ENCODE measurements around the gene TRPV6.

- TF ChIP-seq, protein P1, sequence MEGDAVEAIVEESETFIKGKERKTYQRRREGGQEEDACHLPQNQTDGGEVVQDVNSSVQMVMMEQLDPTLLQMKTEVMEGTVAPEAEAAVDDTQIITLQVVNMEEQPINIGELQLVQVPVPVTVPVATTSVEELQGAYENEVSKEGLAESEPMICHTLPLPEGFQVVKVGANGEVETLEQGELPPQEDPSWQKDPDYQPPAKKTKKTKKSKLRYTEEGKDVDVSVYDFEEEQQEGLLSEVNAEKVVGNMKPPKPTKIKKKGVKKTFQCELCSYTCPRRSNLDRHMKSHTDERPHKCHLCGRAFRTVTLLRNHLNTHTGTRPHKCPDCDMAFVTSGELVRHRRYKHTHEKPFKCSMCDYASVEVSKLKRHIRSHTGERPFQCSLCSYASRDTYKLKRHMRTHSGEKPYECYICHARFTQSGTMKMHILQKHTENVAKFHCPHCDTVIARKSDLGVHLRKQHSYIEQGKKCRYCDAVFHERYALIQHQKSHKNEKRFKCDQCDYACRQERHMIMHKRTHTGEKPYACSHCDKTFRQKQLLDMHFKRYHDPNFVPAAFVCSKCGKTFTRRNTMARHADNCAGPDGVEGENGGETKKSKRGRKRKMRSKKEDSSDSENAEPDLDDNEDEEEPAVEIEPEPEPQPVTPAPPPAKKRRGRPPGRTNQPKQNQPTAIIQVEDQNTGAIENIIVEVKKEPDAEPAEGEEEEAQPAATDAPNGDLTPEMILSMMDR (IDR thresholded peaks at IDR 0.05): no peak
- TF ChIP-seq POLR2A (IDR thresholded peaks at IDR 0.05): no peak
Measured at GRCh38 chr7:142925413-142925812, 39.9 kb upstream of the TRPV6 start.
